ENCODE results near the gene DENND1A.

GRCh38 chr9:123883634-123884033 is 46.3 kb downstream of the DENND1A start:
- TF ChIP-seq POLR2A (IDR thresholded peaks at IDR 0.05): no peak
- TF ChIP-seq CTCF (IDR thresholded peaks at IDR 0.05): no peak

All from right lobe of liver (tissue), 4 donors.